Type B pancreatic cell (in vitro differentiated cells): ENCODE measurements around the gene APOBEC3G. TPM values are rescaled to one million over a fixed set of nuclear protein-coding genes. Genes with fewer than 3 reads are reported as not detected.

Experiments used
- DNase-seq: peaks from one replicate; pipeline ENCODE4 v3.0.0; 2021; ENCODE audit warnings: mixed read lengths; ENCODE audit not compliant: unreplicated experiment; ENCODE audit errors: extremely low spot score
- H3K27ac Mint-ChIP-seq: 2 replicates; pipeline ENCODE4 v1.8.0; 2021; ENCODE audit warnings: mild to moderate bottlenecking, mixed read lengths
- H3K27me3 Mint-ChIP-seq: 2 replicates; pipeline ENCODE4 v1.8.0; 2021; ENCODE audit warnings: mixed read lengths
- H3K36me3 Mint-ChIP-seq: 2 replicates; pipeline ENCODE4 v1.8.0; 2021; ENCODE audit warnings: mixed read lengths
- H3K4me1 Mint-ChIP-seq: one replicate; pipeline ENCODE4 v1.8.0; 2021; ENCODE audit warnings: mixed read lengths; ENCODE audit not compliant: unreplicated experiment
- H3K4me3 Mint-ChIP-seq: 2 replicates; pipeline ENCODE4 v1.8.0; 2021; ENCODE audit warnings: mild to moderate bottlenecking, mixed read lengths
- H3K9me3 Mint-ChIP-seq: 2 replicates; pipeline ENCODE4 v1.8.0; 2021; ENCODE audit warnings: mixed read lengths
- total RNA-seq: library from RNA; stranded (reverse); gene quantifications from 2 replicates; pipeline ENCODE4 v1.2.1, GENCODE V29; 2021; ENCODE audit warnings: low replicate concordance
- TF ChIP-seq, protein P1 (sequence below): fragments of 200-600 bp; sonication (generic); conservative IDR thresholded peaks from 2 replicates; pipeline ENCODE4 v1.5.0; 2021; ENCODE audit warnings: antibody characterized with exemption, mild to moderate bottlenecking

The APOBEC3G gene
- total RNA-seq, 1 donor from 2014 or later: 5.6 TPM

GRCh38 chr22:39110631-39111561 is 33.8 kb downstream of the APOBEC3G start:
- TF ChIP-seq, protein P1, sequence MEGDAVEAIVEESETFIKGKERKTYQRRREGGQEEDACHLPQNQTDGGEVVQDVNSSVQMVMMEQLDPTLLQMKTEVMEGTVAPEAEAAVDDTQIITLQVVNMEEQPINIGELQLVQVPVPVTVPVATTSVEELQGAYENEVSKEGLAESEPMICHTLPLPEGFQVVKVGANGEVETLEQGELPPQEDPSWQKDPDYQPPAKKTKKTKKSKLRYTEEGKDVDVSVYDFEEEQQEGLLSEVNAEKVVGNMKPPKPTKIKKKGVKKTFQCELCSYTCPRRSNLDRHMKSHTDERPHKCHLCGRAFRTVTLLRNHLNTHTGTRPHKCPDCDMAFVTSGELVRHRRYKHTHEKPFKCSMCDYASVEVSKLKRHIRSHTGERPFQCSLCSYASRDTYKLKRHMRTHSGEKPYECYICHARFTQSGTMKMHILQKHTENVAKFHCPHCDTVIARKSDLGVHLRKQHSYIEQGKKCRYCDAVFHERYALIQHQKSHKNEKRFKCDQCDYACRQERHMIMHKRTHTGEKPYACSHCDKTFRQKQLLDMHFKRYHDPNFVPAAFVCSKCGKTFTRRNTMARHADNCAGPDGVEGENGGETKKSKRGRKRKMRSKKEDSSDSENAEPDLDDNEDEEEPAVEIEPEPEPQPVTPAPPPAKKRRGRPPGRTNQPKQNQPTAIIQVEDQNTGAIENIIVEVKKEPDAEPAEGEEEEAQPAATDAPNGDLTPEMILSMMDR: no peak
- Mint-ChIP-seq H3K27me3 (peaks cover 9% of the 10 kb centered on the region), H3K4me1 (peaks cover 23% of the 10 kb centered on the region), H3K9me3 (no peaks in the 10 kb centered on the region), H3K27ac (peak overlapping the region; percentile 90), H3K36me3 (no peaks in the 10 kb centered on the region), H3K4me3 (peak overlapping the region; percentile 58)
- DNase-seq: no peak

- Mint-ChIP-seq H3K36me3 (no peaks in the 10 kb centered on the region), H3K27me3 (peaks cover 13% of the 10 kb centered on the region), H3K9me3 (no peaks in the 10 kb centered on the region), H3K4me1 (peaks cover 30% of the 10 kb centered on the region), H3K4me3 (peak overlapping the region; percentile 16), H3K27ac (peak overlapping the region; percentile 12)
- TF ChIP-seq, protein P1: no peak
- no peak for DNase-seq
These were observed 37.0 kb downstream of the APOBEC3G start for GRCh38 chr22:39114112-39114511.

DNA sequence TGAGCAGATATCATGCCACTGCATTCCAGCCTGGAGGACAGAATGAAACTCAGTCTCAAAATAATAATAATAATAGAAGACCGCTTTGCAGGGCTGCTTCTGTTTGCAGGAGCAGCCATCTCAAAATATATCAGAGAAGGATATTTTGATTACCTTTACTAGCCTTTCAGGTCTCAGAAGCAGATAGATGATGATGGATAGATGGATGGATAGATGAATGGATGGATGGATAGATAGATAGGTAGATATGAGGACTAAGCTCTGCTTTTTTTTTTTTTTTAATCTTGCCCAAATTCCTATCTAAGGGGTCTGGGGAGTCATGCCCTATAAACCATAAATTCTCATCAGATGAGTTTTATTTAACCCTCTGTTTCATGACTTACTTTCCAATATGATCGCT is 38.5 kb downstream of the APOBEC3G start:
- Mint-ChIP-seq H3K36me3 (no peaks in the 10 kb centered on the region), H3K4me3 (no peak overlapping the region), H3K4me1 (peaks cover 30% of the 10 kb centered on the region), H3K27ac (no peak overlapping the region), H3K27me3 (peaks cover 13% of the 10 kb centered on the region), H3K9me3 (no peaks in the 10 kb centered on the region)
- TF ChIP-seq, protein P1: no peak
- DNase-seq: no peak

DNA sequence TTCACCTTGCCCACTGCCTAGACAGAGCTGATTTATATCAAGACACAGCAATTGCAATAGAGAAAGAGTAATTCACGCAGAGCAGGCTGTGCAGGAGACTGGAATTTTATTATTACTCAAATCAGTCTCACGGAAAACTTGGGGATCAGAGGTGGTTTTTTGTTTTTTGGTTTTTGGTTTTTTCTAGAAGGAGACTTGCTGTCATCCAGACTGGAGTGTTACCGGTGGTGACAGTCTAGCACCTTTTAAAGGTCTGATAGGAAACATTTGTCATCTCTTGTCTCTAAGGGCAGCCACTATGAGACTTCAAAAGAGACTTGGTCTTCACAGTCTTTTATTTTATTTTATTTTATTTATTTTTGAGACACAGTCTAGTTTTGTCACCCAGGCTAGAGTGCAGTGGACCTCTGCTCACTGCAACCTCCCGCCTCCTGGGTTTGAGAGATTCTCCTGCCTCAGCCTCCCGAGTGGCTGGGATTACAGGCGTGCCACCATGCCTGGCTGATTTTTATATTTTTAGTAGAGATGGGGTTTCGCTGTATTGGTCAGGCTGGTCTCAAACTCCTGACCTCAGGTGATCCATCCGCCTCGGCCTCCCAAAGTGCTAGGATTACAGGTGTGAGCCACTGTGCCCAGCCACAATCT is 39.0 kb downstream of the APOBEC3G start:
- H3K27me3 Mint-ChIP-seq: peaks cover 13% of the 10 kb centered on the region
- H3K4me1 Mint-ChIP-seq: peaks cover 25% of the 10 kb centered on the region
- H3K9me3 Mint-ChIP-seq: no peaks in the 10 kb centered on the region
- TF ChIP-seq, protein P1: no peak
- H3K36me3 Mint-ChIP-seq: no peaks in the 10 kb centered on the region
- H3K4me3 Mint-ChIP-seq: no peak overlapping the region
- no peak for DNase-seq
- H3K27ac Mint-ChIP-seq: no peak overlapping the region

DNA sequence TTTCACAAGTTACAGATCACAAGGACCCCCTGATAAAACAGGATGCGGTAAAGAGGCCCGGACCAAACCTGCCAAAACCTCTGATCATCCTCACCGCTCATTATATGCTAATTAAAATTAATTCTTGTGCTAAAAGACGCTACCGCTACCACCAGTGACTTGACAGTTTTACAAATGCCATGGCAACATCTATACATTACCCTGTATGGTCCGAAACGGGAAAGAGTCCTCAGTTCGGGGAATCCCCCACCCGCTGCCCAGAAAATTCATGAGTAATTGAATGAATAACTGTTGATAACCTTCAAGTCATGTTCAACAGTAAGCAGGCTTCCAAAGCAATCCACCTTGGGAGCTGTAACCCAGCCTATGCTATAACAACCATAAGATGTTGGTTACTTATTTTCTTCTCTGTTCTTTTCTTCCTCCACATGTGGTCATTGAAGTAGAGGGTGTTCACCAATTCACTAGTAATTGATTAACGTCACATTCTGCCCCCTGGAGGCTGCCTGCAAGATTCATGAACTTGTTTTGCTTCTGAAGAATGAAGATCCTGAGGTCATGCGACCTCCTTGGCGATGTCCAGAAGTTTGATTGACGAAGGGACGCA is 40.6 kb downstream of the APOBEC3G start:
- Mint-ChIP-seq H3K27ac (no peak overlapping the region), H3K27me3 (peaks cover 13% of the 10 kb centered on the region), H3K36me3 (no peaks in the 10 kb centered on the region), H3K4me1 (peaks cover 18% of the 10 kb centered on the region), H3K9me3 (no peaks in the 10 kb centered on the region), H3K4me3 (no peak overlapping the region)
- DNase-seq: no peak
- TF ChIP-seq, protein P1: peak; percentile 72
